ENCODE measurements around the gene ARHGEF17.

ARHGEF17 gene

GRCh38 chr11:73355109-73355508 lies 47.0 kb downstream of the ARHGEF17 start:
- Histone ChIP-seq H3K9ac (ENCODE audit: low read depth in 1 of 2, low read length in 2 of 2) (no peak overlapping the region), H3K27ac (ENCODE audit: low read depth, low read length) (no peak overlapping the region), H3K36me3 (ENCODE audit: control insufficient read depth in 1 of 2, insufficient read depth in 2 of 2, low read length in 2 of 2) (peaks cover 0 to 5% of the 10 kb centered on the region in 2 donors)

GRCh38 chr11:73356979-73357860 lies 49.1 kb downstream of the ARHGEF17 start:
- Histone ChIP-seq H3K4me3 (ENCODE audit: low read depth in 1 of 2, low read length in 2 of 2) (no peak overlapping the region), H3K27ac (ENCODE audit: low read depth, low read length) (no peak overlapping the region), H3K27me3 (ENCODE audit: control insufficient read depth in 1 of 2, insufficient read depth in 2 of 2, low read length in 2 of 2) (no peaks in the 10 kb centered on the region), H3K36me3 (ENCODE audit: control insufficient read depth in 1 of 2, insufficient read depth in 2 of 2, low read length in 2 of 2) (peaks cover 0 to 13% of the 10 kb centered on the region in 2 donors), H3K9ac (ENCODE audit: low read depth in 1 of 2, low read length in 2 of 2) (no peak overlapping the region), H3K9me3 (ENCODE audit: control insufficient read depth in 1 of 2, low read length in 2 of 2) (no peaks in the 10 kb centered on the region), H3K4me1 (ENCODE audit: control insufficient read depth in 1 of 2, insufficient read depth in 2 of 2, low read length in 2 of 2) (no peaks in the 10 kb centered on the region)

More at GRCh38 chr11:73355109-73355508, 47.0 kb downstream of the ARHGEF17 start:
- H3K4me1 ChIP-seq (ENCODE audit: control insufficient read depth in 1 of 2, insufficient read depth in 2 of 2, low read length in 2 of 2): no peaks in the 10 kb centered on the region
- H3K9me3 ChIP-seq (ENCODE audit: control insufficient read depth in 1 of 2, low read length in 2 of 2): no peaks in the 10 kb centered on the region
- H3K27me3 ChIP-seq (ENCODE audit: control insufficient read depth in 1 of 2, insufficient read depth in 2 of 2, low read length in 2 of 2): no peaks in the 10 kb centered on the region
- no peak overlapping the region for H3K4me3 ChIP-seq (ENCODE audit: low read depth in 1 of 2, low read length in 2 of 2)

- no peaks in the 10 kb centered on the region for H3K9me3 ChIP-seq (ENCODE audit: control insufficient read depth in 1 of 2, low read length in 2 of 2)
- no peak overlapping the region for H3K27ac ChIP-seq (ENCODE audit: low read depth, low read length)
- no peak overlapping the region for H3K4me3 ChIP-seq (ENCODE audit: low read depth in 1 of 2, low read length in 2 of 2)
- H3K9ac ChIP-seq (ENCODE audit: low read depth in 1 of 2, low read length in 2 of 2): no peak overlapping the region
- H3K4me1 ChIP-seq (ENCODE audit: control insufficient read depth in 1 of 2, insufficient read depth in 2 of 2, low read length in 2 of 2): no peaks in the 10 kb centered on the region
- H3K36me3 ChIP-seq (ENCODE audit: control insufficient read depth in 1 of 2, insufficient read depth in 2 of 2, low read length in 2 of 2): peaks cover 0 to 17% of the 10 kb centered on the region in 2 donors
- H3K27me3 ChIP-seq (ENCODE audit: control insufficient read depth in 1 of 2, insufficient read depth in 2 of 2, low read length in 2 of 2): no peaks in the 10 kb centered on the region
These were observed 50.0 kb downstream of the ARHGEF17 start for GRCh38 chr11:73358071-73358470.

GRCh38 chr11:73359341-73359740 lies 51.3 kb downstream of the ARHGEF17 start:
- no peak overlapping the region for H3K4me3 ChIP-seq (ENCODE audit: low read depth in 1 of 2, low read length in 2 of 2)
- H3K9ac ChIP-seq (ENCODE audit: low read depth in 1 of 2, low read length in 2 of 2): no peak overlapping the region
- no peak overlapping the region for H3K27ac ChIP-seq (ENCODE audit: low read depth, low read length)
- peaks cover 0 to 17% of the 10 kb centered on the region in 2 donors for H3K36me3 ChIP-seq (ENCODE audit: control insufficient read depth in 1 of 2, insufficient read depth in 2 of 2, low read length in 2 of 2)
- H3K27me3 ChIP-seq (ENCODE audit: control insufficient read depth in 1 of 2, insufficient read depth in 2 of 2, low read length in 2 of 2): no peaks in the 10 kb centered on the region
- H3K4me1 ChIP-seq (ENCODE audit: control insufficient read depth in 1 of 2, insufficient read depth in 2 of 2, low read length in 2 of 2): no peaks in the 10 kb centered on the region
- no peaks in the 10 kb centered on the region for H3K9me3 ChIP-seq (ENCODE audit: control insufficient read depth in 1 of 2, low read length in 2 of 2)

GRCh38 chr11:73359930-73360742 lies 52.1 kb downstream of the ARHGEF17 start:
- Histone ChIP-seq H3K27ac (ENCODE audit: low read depth, low read length) (no peak overlapping the region), H3K9ac (ENCODE audit: low read depth in 1 of 2, low read length in 2 of 2) (no peak overlapping the region)

GRCh38 chr11:73360743-73361369 lies 52.8 kb downstream of the ARHGEF17 start:
- H3K9ac ChIP-seq (ENCODE audit: low read depth in 1 of 2, low read length in 2 of 2): no peak overlapping the region
- no peaks in the 10 kb centered on the region for H3K27me3 ChIP-seq (ENCODE audit: control insufficient read depth in 1 of 2, insufficient read depth in 2 of 2, low read length in 2 of 2)
- no peaks in the 10 kb centered on the region for H3K9me3 ChIP-seq (ENCODE audit: control insufficient read depth in 1 of 2, low read length in 2 of 2)
- H3K36me3 ChIP-seq (ENCODE audit: control insufficient read depth in 1 of 2, insufficient read depth in 2 of 2, low read length in 2 of 2): peaks cover 0 to 24% of the 10 kb centered on the region in 2 donors
- H3K27ac ChIP-seq (ENCODE audit: low read depth, low read length): no peak overlapping the region
- no peak overlapping the region for H3K4me3 ChIP-seq (ENCODE audit: low read depth in 1 of 2, low read length in 2 of 2)
- H3K4me1 ChIP-seq (ENCODE audit: control insufficient read depth in 1 of 2, insufficient read depth in 2 of 2, low read length in 2 of 2): no peaks in the 10 kb centered on the region

More at GRCh38 chr11:73359930-73360742, 52.1 kb downstream of the ARHGEF17 start:
- H3K4me1 ChIP-seq (ENCODE audit: control insufficient read depth in 1 of 2, insufficient read depth in 2 of 2, low read length in 2 of 2): no peaks in the 10 kb centered on the region
- H3K36me3 ChIP-seq (ENCODE audit: control insufficient read depth in 1 of 2, insufficient read depth in 2 of 2, low read length in 2 of 2): peaks cover 0 to 18% of the 10 kb centered on the region in 2 donors
- no peak overlapping the region for H3K4me3 ChIP-seq (ENCODE audit: low read depth in 1 of 2, low read length in 2 of 2)
- H3K9me3 ChIP-seq (ENCODE audit: control insufficient read depth in 1 of 2, low read length in 2 of 2): no peaks in the 10 kb centered on the region
- H3K27me3 ChIP-seq (ENCODE audit: control insufficient read depth in 1 of 2, insufficient read depth in 2 of 2, low read length in 2 of 2): no peaks in the 10 kb centered on the region

- H3K4me1 ChIP-seq (ENCODE audit: control insufficient read depth in 1 of 2, insufficient read depth in 2 of 2, low read length in 2 of 2): no peaks in the 10 kb centered on the region
- H3K27me3 ChIP-seq (ENCODE audit: control insufficient read depth in 1 of 2, insufficient read depth in 2 of 2, low read length in 2 of 2): no peaks in the 10 kb centered on the region
- H3K36me3 ChIP-seq (ENCODE audit: control insufficient read depth in 1 of 2, insufficient read depth in 2 of 2, low read length in 2 of 2): peaks cover 0 to 24% of the 10 kb centered on the region in 2 donors
- H3K27ac ChIP-seq (ENCODE audit: low read depth, low read length): no peak overlapping the region
- no peak overlapping the region for H3K9ac ChIP-seq (ENCODE audit: low read depth in 1 of 2, low read length in 2 of 2)
- H3K9me3 ChIP-seq (ENCODE audit: control insufficient read depth in 1 of 2, low read length in 2 of 2): no peaks in the 10 kb centered on the region
- H3K4me3 ChIP-seq (ENCODE audit: low read depth in 1 of 2, low read length in 2 of 2): no peak overlapping the region
These were observed 54.1 kb downstream of the ARHGEF17 start for GRCh38 chr11:73361953-73362776.

- no peak overlapping the region for H3K9ac ChIP-seq (ENCODE audit: low read depth in 1 of 2, low read length in 2 of 2)
- peaks cover 0 to 24% of the 10 kb centered on the region in 2 donors for H3K36me3 ChIP-seq (ENCODE audit: control insufficient read depth in 1 of 2, insufficient read depth in 2 of 2, low read length in 2 of 2)
- no peak overlapping the region for H3K27ac ChIP-seq (ENCODE audit: low read depth, low read length)
- no peaks in the 10 kb centered on the region for H3K4me1 ChIP-seq (ENCODE audit: control insufficient read depth in 1 of 2, insufficient read depth in 2 of 2, low read length in 2 of 2)
- H3K27me3 ChIP-seq (ENCODE audit: control insufficient read depth in 1 of 2, insufficient read depth in 2 of 2, low read length in 2 of 2): no peaks in the 10 kb centered on the region
- no peak overlapping the region for H3K4me3 ChIP-seq (ENCODE audit: low read depth in 1 of 2, low read length in 2 of 2)
- no peaks in the 10 kb centered on the region for H3K9me3 ChIP-seq (ENCODE audit: control insufficient read depth in 1 of 2, low read length in 2 of 2)
These were observed 55.1 kb downstream of the ARHGEF17 start for GRCh38 chr11:73363147-73363546.

GRCh38 chr11:73365352-73366264 lies 57.5 kb downstream of the ARHGEF17 start:
- H3K27me3 ChIP-seq (ENCODE audit: control insufficient read depth in 1 of 2, insufficient read depth in 2 of 2, low read length in 2 of 2): no peaks in the 10 kb centered on the region
- H3K4me3 ChIP-seq (ENCODE audit: low read depth in 1 of 2, low read length in 2 of 2): no peak overlapping the region
- H3K9me3 ChIP-seq (ENCODE audit: control insufficient read depth in 1 of 2, low read length in 2 of 2): no peaks in the 10 kb centered on the region
- H3K27ac ChIP-seq (ENCODE audit: low read depth, low read length): no peak overlapping the region
- no peak overlapping the region for H3K9ac ChIP-seq (ENCODE audit: low read depth in 1 of 2, low read length in 2 of 2)
- H3K4me1 ChIP-seq (ENCODE audit: control insufficient read depth in 1 of 2, insufficient read depth in 2 of 2, low read length in 2 of 2): no peaks in the 10 kb centered on the region
- peaks cover 0 to 15% of the 10 kb centered on the region in 2 donors for H3K36me3 ChIP-seq (ENCODE audit: control insufficient read depth in 1 of 2, insufficient read depth in 2 of 2, low read length in 2 of 2)

Measured in duodenal mucosa (tissue), 2 donors.